HUES6 (cell line): ENCODE results near the gene ST6GALNAC4.

Experiments used
- H3K27ac ChIP-seq: 2 replicates; pipeline ENCODE4 v1.7.0; 2013; ENCODE audit warnings: low read depth, mild to moderate bottlenecking, low read length, inconsistent platforms
- H3K27me3 ChIP-seq: 2 replicates; pipeline ENCODE4 v1.6.1; 2013; ENCODE audit warnings: low read length; ENCODE audit not compliant: control insufficient read depth, insufficient read depth
- H3K36me3 ChIP-seq: 2 replicates; pipeline ENCODE4 v1.6.1; 2013; ENCODE audit warnings: low read length; ENCODE audit not compliant: control insufficient read depth, insufficient read depth
- H3K4me1 ChIP-seq: 2 replicates; pipeline ENCODE4 v1.6.1; 2013; ENCODE audit warnings: low read length; ENCODE audit not compliant: control insufficient read depth, insufficient read depth
- H3K4me3 ChIP-seq: 2 replicates; pipeline ENCODE4 v1.5.1; 2013; ENCODE audit warnings: low read depth, low read length
- H3K9ac ChIP-seq: one replicate; pipeline ENCODE4 v1.6.1; 2013; ENCODE audit warnings: mild to moderate bottlenecking, low read length
- H3K9me3 ChIP-seq: 2 replicates; pipeline ENCODE4 v1.6.1; 2013; ENCODE audit warnings: low read depth, low read length; ENCODE audit not compliant: control insufficient read depth, insufficient read depth

The ST6GALNAC4 gene

DNA sequence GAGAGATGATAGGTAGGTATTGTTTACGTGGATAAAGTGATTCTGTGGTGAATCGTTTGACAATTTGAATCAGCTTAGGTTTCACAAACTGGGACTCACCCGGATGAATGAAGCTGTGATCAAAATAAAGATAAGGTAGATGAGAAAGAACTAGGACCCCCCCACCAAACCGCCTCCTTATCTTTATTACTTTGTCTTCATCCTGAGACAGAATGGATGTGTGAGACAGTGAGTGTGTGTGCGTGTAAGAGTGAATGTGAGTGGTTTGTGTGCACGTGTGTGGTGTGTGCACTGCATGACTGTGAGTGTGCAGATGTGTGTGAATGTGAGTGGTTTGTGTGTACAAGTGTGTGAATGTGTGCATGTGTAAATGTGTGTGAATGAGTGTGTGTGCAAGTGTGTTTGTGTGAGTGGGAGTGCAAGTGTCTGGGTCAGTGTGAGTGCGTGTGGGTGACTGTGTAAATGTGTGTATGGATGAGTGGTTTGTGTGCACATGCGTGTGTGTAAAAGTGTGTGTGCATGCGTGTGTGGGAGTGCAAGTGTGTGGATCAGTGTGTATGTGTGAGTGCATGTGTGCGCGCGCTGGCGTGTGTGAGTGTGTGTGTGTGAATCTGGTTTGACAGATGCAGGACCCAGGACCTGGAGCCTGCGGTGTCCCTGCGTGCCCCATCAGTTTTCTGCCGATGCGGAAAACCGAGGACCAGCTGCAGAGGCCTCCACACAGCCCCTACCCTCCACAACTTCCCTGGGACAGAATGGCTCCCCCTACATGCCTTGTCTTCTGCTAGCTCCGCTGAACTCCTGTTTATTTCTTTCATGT, 51.0 kb downstream of the ST6GALNAC4 start:
- Histone ChIP-seq H3K27me3 (no peaks in the 10 kb centered on the region), H3K27ac (no peak overlapping the region), H3K9me3 (no peaks in the 10 kb centered on the region), H3K4me3 (no peak overlapping the region), H3K36me3 (no peaks in the 10 kb centered on the region), H3K9ac (no peak overlapping the region), H3K4me1 (peaks cover 9% of the 10 kb centered on the region; the same call in 1 of the 2 replicates)

DNA sequence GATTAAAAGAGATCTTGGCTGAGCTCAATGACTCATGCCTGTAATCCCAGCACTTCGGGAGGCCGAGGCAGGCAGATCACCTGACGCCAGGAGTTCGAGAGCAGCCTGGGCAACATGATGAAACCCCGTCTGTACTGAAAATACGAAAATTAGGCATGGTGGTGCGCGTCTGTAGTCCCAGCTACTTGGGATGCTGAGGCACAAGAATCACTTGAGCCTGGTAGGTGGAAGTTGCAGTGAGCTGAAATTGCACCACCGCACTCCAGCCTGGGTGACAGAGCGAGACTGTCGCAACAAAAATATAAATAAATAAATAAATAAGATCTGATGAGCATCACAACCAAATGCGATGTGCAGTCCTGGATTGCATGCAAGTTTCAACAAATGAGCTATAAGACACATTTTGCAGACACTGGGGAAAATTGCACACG, 53.6 kb downstream of the ST6GALNAC4 start:
- Histone ChIP-seq H3K4me1 (peaks cover 9% of the 10 kb centered on the region; the same call in 1 of the 2 replicates), H3K27ac (no peak overlapping the region), H3K27me3 (no peaks in the 10 kb centered on the region), H3K36me3 (no peaks in the 10 kb centered on the region), H3K9me3 (no peaks in the 10 kb centered on the region), H3K4me3 (no peak overlapping the region), H3K9ac (no peak overlapping the region)

DNA sequence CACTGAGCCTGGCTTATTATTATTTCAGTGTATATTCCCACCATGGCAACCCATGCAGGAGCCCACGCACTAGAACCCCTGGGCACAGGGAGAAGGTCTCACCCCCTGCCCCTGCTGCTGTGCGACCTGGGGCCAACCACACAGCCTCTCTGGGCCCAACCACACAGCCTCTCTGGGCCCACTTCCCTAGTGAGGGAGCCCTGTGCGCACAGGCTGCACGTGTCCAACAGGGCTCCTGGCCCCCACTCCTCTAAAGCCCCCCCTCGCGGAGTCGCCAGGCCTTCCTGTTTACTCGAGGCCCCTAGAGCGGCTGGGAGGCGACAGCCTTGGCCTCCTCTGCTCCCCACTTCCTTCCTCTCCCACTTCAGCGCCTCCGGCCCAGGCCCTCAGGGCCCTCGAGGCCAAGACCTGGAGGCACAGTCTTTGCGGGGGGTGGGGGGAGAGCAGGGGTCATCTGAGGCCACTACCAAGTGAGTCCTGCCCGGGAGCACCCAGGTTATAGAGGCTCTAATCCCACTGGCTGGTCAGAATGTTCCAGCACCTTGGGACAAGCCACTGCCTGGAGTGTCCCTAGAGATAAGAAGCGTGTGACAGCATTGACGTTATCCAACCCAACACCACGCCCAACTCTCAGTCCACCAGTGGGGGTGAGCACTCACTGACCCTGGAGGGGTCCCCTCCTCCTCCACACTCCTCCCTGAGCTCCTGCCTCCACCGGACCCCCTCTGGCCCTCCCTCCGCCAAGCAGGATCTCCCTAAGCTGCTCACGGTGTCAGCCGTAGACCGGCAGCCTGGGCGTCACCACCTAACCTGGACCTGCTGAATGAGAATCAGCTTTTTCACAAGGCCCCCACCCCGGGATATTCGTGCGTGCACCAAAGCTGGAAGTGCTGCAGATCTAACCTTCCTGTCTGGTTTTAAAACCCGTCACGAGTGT, 54.5 kb downstream of the ST6GALNAC4 start:
- Histone ChIP-seq H3K9ac (no peak overlapping the region), H3K9me3 (no peaks in the 10 kb centered on the region), H3K27ac (no peak overlapping the region), H3K36me3 (no peaks in the 10 kb centered on the region), H3K27me3 (no peaks in the 10 kb centered on the region), H3K4me1 (peaks cover 9% of the 10 kb centered on the region; the same call in 1 of the 2 replicates), H3K4me3 (no peak overlapping the region)

DNA sequence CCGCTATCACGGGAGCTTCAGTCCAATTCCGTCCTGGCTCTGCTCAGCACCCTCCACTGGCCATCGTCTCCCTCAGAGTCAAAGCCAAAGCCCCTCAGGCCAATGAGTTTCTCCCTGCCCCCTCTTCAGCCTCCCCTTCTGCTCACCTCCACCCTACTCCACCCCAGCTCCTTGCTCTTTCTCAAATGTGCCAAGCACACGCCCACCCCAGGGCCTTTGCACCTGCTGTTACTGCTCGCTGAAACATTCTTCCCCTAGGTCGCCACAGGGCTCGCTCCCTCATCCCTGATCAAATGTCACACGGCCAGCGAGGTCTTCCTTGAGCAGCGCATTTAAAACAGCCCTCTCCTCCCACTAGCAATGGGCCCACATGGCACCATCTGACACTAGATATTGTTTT, 56.1 kb downstream of the ST6GALNAC4 start:
- Histone ChIP-seq H3K9ac (no peak overlapping the region), H3K4me1 (peaks cover 9% of the 10 kb centered on the region; the same call in 1 of the 2 replicates), H3K4me3 (no peak overlapping the region), H3K9me3 (no peaks in the 10 kb centered on the region), H3K27ac (no peak overlapping the region), H3K36me3 (no peaks in the 10 kb centered on the region), H3K27me3 (no peaks in the 10 kb centered on the region)

DNA sequence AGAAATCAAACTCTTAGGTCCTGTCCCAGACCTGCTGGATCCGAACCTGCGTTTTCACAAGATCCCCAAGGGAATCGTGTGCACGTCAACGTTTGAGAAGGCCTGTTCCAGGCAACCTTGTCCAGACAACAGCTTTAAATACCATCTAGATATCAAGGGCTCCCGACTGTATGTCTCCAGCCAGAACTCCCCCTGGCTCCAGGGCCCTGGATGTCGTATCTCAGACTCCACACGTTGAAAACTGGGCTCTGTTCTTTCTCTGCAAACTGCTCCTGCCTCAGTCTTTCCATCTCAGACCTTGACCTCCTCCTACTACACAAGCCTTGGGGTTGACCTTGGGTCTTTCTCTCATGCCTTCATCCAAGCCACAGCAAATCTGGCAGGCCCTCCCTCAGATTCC, 56.6 kb downstream of the ST6GALNAC4 start:
- Histone ChIP-seq H3K4me1 (peaks cover 9% of the 10 kb centered on the region; the same call in 1 of the 2 replicates), H3K4me3 (no peak overlapping the region), H3K9me3 (no peaks in the 10 kb centered on the region), H3K27me3 (no peaks in the 10 kb centered on the region), H3K36me3 (no peaks in the 10 kb centered on the region), H3K9ac (no peak overlapping the region), H3K27ac (no peak overlapping the region)

DNA sequence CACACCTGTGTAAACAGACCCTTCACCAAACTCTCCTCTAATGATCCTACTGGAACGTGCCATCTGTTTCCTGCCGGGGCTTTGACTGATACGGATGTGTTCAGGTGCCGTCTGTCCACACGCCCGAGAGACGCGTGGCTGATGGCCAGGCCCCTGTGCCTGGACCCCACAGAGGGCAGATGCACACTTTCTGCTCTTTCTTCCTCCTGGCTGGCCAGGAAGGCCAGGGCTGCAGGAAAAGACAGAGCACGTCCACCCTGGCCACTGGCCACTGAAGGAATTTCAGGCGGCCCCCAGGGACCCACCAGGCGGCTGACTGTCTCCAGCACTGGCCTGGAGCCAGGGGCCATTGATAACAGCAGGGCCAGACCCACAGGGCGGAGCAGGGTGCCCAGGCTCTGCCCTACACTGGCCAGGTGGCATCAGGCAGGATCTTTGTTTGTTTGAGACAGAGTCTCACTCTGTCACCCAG, 58.8 kb downstream of the ST6GALNAC4 start:
- Histone ChIP-seq H3K27ac (no peak overlapping the region), H3K9ac (no peak overlapping the region), H3K4me3 (no peak overlapping the region), H3K27me3 (no peaks in the 10 kb centered on the region), H3K9me3 (no peaks in the 10 kb centered on the region), H3K4me1 (peaks cover 24% of the 10 kb centered on the region; the same call in 1 of the 2 replicates), H3K36me3 (no peaks in the 10 kb centered on the region)
